OCI-LY7 (cell line): ENCODE measurements around the gene ANKS1A. TPM values are rescaled to one million over a fixed set of nuclear protein-coding genes. Genes with fewer than 3 reads are reported as not detected.

ENCODE experiments used
- BruUV-seq: library from RNA; stranded (reverse); fragments of 400-500 nt; replicated peaks from 2 replicates; lab custom pipeline; 2021; lab: Mats Ljungman, UMichigan
- CTCF ChIA-PET: fragments of 300-600 bp; sonication (Branson Sonifier 250); formaldehyde crosslinking; loops from one replicate; lab custom pipeline; 2022; ENCODE audit warnings: antibody characterized with exemption; ENCODE audit not compliant: unreplicated experiment; lab: Charles Lee
- POLR2A ChIA-PET: fragments of 300-600 bp; sonication (Branson Sonifier 250); formaldehyde crosslinking; loops from one replicate; lab custom pipeline; 2022; ENCODE audit warnings: antibody characterized with exemption; lab: Charles Lee
- DNase-seq: peaks from one replicate; pipeline ENCODE4 v3.0.0-alpha.2; 2015; ENCODE audit warnings: low spot score
- H2AFZ ChIP-seq: fragments of 200-600 bp; sonication (generic), shearing (Covaris generic); 2 replicates; pipeline ENCODE4 v1.6.1; 2014; ENCODE audit warnings: mild to moderate bottlenecking, antibody characterized with exemption, low read length, moderate library complexity
- H3K27ac ChIP-seq: fragments of 200-600 bp; sonication (generic); 2 replicates; pipeline ENCODE4 v1.5.1; 2014; ENCODE audit warnings: mixed run types, low read depth, mild to moderate bottlenecking, moderate library complexity, low read length, inconsistent platforms; ENCODE audit not compliant: poor library complexity, severe bottlenecking
- H3K36me3 ChIP-seq: fragments of 200-600 bp; sonication (generic); 2 replicates; pipeline ENCODE4 v1.6.1; 2014; ENCODE audit warnings: mild to moderate bottlenecking, antibody characterized with exemption, low read length, moderate library complexity, mixed read lengths; ENCODE audit not compliant: insufficient read depth
- H3K4me1 ChIP-seq: fragments of 200-600 bp; sonication (generic); 2 replicates; pipeline ENCODE4 v1.5.1; 2014; ENCODE audit warnings: mild to moderate bottlenecking, low read length; ENCODE audit not compliant: insufficient read depth, poor library complexity, severe bottlenecking
- H3K4me2 ChIP-seq: fragments of 200-600 bp; sonication (generic); 2 replicates; pipeline ENCODE4 v1.6.1; 2014; ENCODE audit warnings: mild to moderate bottlenecking, low read length
- H3K4me3 ChIP-seq: fragments of 200-600 bp; sonication (generic); 2 replicates; pipeline ENCODE4 v1.5.1; 2014; ENCODE audit warnings: mild to moderate bottlenecking, low read depth, low read length; ENCODE audit not compliant: poor library complexity, severe bottlenecking
- H3K79me2 ChIP-seq: fragments of 200-600 bp; sonication (generic); 2 replicates; pipeline ENCODE4 v1.6.1; 2016; ENCODE audit warnings: low read depth, mild to moderate bottlenecking, low read length, moderate library complexity, mixed read lengths; ENCODE audit not compliant: insufficient read depth
- H3K9me2 ChIP-seq: fragments of 200-600 bp; sonication (generic); 2 replicates; pipeline ENCODE4 v1.6.1; 2016; ENCODE audit warnings: mild to moderate bottlenecking, low read length, mixed read lengths; ENCODE audit not compliant: insufficient read depth
- H3K9me3 ChIP-seq: fragments of 200-600 bp; sonication (generic); 2 replicates; pipeline ENCODE4 v1.6.1; 2014; ENCODE audit warnings: mild to moderate bottlenecking, mixed run types, low read length, mixed read lengths
- H4K20me1 ChIP-seq: fragments of 200-600 bp; sonication (generic); 2 replicates; pipeline ENCODE4 v1.6.1; 2014; ENCODE audit warnings: mild to moderate bottlenecking, antibody characterized with exemption, low read length, moderate library complexity, mixed read lengths; ENCODE audit not compliant: insufficient read depth
- EZH2phosphoT487 ChIP-seq: fragments of 200-600 bp; sonication (generic); IDR thresholded peaks from 2 replicates; pipeline ENCODE4 v1.6.1; 2018; ENCODE audit warnings: low read depth, borderline replicate concordance, mild to moderate bottlenecking, mixed run types, antibody characterized with exemption, low read length, moderate library complexity, mixed read lengths
- intact Hi-C: fragments of 100-400 bp; cut with micrococcal nuclease; formaldehyde crosslinking; loops from one replicate; pipeline ENCODE4 v1.10.0; 2022; ENCODE audit not compliant: unreplicated experiment
- total RNA-seq, 2 experiments: library from RNA; depleted of rRNA in 1 of 2; stranded (reverse); fragments of >200 nt in 1 of 2; shearing (Covaris generic) in 1 of 2; gene quantifications; 2 replicates each; pipeline ENCODE4 v1.2.3, GENCODE V29; 2014 to 2022
- TF ChIP-seq, protein P1 (sequence below): fragments of 200-600 bp; sonication (generic); conservative IDR thresholded peaks from 2 replicates; pipeline ENCODE4 v1.5.1; 2014; ENCODE audit warnings: mild to moderate bottlenecking, antibody characterized with exemption, low read length, moderate library complexity, mixed read lengths

Gene ANKS1A
- total RNA-seq, 2 experiments from 2014 or later = 7.8 to 13.8 TPM

DNA sequence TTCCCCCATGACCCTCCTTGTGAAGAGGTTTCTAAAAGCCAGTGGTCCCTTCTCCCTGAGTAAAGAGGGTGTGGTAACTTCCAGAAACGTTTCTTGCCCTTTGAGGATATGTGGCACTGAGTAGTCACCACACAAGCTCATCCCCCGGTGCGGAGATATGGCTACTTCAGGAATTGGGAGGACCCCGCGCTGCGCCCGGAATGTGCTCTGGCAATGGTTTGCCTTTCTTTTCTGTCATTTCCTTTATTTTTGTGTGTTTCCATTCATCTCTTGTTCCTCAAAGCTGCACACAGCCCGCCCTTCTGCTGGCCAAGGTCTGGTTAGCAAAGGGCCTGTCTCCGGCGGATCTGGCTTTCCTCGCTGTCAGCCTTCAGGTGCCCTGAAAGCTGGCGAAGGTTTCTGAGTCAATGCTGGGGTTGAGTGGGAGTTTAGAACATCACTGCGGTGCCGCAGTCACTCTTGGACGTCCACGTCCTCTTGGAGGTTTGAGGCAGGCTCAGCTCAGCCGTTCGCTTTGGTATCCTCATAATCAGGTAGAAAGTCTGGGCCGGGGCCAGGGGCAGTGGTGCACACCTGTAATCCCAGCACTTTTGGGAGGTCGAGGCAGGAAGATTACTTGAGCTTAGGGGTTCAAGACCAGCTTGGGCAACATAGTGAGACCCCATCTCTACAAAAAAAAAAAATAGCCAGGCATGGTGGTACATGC, 184.9 kb downstream of the ANKS1A start:
- Histone ChIP-seq H3K4me2 (no peak overlapping the region), H3K36me3 (no peaks in the 10 kb centered on the region), H3K4me1 (no peaks in the 10 kb centered on the region), H3K4me3 (no peak overlapping the region), H3K9me3 (no peaks in the 10 kb centered on the region), H4K20me1 (no peaks in the 10 kb centered on the region), H3K79me2 (no peaks in the 10 kb centered on the region), H2AFZ (no peak overlapping the region), H3K27ac (no peak overlapping the region), H3K9me2 (no peaks in the 10 kb centered on the region)
- ChIA-PET POLR2A (no interaction called here), CTCF (no interaction called here)
- intact Hi-C loops = no loop called here
- no peak for DNase-seq
- TF ChIP-seq EZH2phosphoT487 = no peak
- TF ChIP-seq, protein P1, sequence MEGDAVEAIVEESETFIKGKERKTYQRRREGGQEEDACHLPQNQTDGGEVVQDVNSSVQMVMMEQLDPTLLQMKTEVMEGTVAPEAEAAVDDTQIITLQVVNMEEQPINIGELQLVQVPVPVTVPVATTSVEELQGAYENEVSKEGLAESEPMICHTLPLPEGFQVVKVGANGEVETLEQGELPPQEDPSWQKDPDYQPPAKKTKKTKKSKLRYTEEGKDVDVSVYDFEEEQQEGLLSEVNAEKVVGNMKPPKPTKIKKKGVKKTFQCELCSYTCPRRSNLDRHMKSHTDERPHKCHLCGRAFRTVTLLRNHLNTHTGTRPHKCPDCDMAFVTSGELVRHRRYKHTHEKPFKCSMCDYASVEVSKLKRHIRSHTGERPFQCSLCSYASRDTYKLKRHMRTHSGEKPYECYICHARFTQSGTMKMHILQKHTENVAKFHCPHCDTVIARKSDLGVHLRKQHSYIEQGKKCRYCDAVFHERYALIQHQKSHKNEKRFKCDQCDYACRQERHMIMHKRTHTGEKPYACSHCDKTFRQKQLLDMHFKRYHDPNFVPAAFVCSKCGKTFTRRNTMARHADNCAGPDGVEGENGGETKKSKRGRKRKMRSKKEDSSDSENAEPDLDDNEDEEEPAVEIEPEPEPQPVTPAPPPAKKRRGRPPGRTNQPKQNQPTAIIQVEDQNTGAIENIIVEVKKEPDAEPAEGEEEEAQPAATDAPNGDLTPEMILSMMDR = no peak
- BruUV-seq = no TSS peak

DNA sequence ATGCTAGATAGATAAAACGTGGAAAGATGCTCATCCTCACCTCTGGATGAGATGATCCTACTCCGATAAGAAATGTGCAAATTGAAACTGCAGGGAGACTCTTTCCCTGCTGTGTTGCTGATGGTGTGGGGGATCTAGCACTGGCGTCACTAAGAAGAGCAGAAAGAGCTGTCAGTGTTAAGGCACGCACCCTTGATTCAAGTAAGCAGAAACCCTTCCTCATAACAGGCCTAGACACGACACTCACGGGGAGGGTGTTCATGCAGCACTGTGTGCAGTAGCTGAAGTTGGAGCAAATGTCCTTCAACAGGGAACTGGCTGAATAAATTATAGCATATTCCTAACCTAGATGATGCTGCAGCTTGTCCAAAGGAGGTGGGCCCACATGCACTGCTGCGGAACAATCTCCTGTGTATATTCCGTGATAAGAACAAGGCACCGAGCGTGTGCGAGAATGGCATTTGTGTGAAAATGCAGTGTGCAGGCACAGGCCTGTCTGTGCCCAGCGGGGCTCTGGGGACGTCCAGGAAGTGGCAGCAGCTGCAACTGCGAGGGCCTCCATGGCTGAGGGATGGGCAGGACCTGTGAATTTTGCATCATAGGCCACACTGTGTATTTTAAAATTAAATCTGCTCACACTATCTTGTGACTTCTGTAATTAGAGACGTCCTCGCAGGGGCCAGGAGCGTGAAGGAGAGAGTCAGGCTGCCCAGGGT, 188.1 kb downstream of the ANKS1A start:
- no peak overlapping the region for H3K4me3 ChIP-seq
- BruUV-seq = no TSS peak
- no peak overlapping the region for H2AFZ ChIP-seq
- H3K4me1 ChIP-seq = no peaks in the 10 kb centered on the region
- DNase-seq = no peak
- H3K9me3 ChIP-seq = no peaks in the 10 kb centered on the region
- ChIA-PET POLR2A (no interaction called here), CTCF (interaction anchor here (0.6 kb wide), 1 partner anchor 127 kb away, joined by 4 read pairs; no protein-coding TSS in a partner anchor)
- no peak overlapping the region for H3K27ac ChIP-seq
- H4K20me1 ChIP-seq = no peaks in the 10 kb centered on the region
- TF ChIP-seq EZH2phosphoT487 = no peak
- intact Hi-C loops = no loop called here
- no peaks in the 10 kb centered on the region for H3K79me2 ChIP-seq
- H3K4me2 ChIP-seq = no peak overlapping the region
- H3K36me3 ChIP-seq = no peaks in the 10 kb centered on the region
- H3K9me2 ChIP-seq = no peaks in the 10 kb centered on the region

DNA sequence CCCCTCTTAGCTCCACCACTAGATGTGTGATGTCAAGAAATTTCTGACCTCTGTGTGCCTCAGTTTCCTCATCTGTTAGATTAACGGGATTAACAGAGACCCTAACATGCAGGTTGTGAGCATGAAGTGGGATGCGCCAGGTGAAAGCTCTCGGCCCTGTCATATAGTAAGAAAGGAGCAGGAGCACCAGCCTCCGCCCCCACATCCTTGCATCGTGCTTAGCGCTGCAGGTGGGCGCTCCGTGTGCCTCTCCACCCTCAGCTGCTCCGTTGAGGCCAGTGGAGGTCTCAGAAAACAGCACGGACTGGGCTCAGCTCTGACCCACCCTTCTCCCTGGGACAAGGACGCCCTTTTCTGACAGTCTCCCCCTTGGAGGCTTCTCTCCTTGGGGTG, 188.7 kb downstream of the ANKS1A start:
- no peak overlapping the region for H2AFZ ChIP-seq
- intact Hi-C loops = no loop called here
- POLR2A ChIA-PET = no interaction called here
- no peaks in the 10 kb centered on the region for H3K9me2 ChIP-seq
- DNase-seq = no peak
- CTCF ChIA-PET = no interaction called here
- no peak for TF ChIP-seq EZH2phosphoT487
- TF ChIP-seq, protein P1 = no peak
- H3K27ac ChIP-seq = no peak overlapping the region
- H3K36me3 ChIP-seq = no peaks in the 10 kb centered on the region
- H4K20me1 ChIP-seq = no peaks in the 10 kb centered on the region
- no peaks in the 10 kb centered on the region for H3K4me1 ChIP-seq
- H3K4me2 ChIP-seq = no peak overlapping the region
- no peaks in the 10 kb centered on the region for H3K9me3 ChIP-seq
- no peaks in the 10 kb centered on the region for H3K79me2 ChIP-seq
- no TSS peak for BruUV-seq
- H3K4me3 ChIP-seq = no peak overlapping the region
